Globus pallidus (tissue), 1 donor: Measurements from ENCODE around the gene TSPAN13.
A peak's percentile ranks its signal among the peaks of the same experiment; 100 is the strongest.

ENCODE experiments used
- DNase-seq: peaks from one replicate; pipeline ENCODE4 v3.0.0-alpha.2; 2015; ENCODE audit warnings: low spot score

TSPAN13 gene

GRCh38 chr7:16815001-16815400 lies 61.4 kb downstream of the TSPAN13 start:
- no peak for DNase-seq

GRCh38 chr7:16816824-16817223 lies 63.3 kb downstream of the TSPAN13 start:
- peak; percentile 45 for DNase-seq

- DNase-seq, result no peak
Observed at GRCh38 chr7:16817536-16817935, 64.0 kb downstream of the TSPAN13 start.

GRCh38 chr7:16818732-16819131 lies 65.2 kb downstream of the TSPAN13 start:
- no peak for DNase-seq

GRCh38 chr7:16822029-16822428 lies 68.5 kb downstream of the TSPAN13 start:
- no peak for DNase-seq

GRCh38 chr7:16826060-16826459 lies 72.5 kb downstream of the TSPAN13 start:
- no peak for DNase-seq

- DNase-seq, result no peak
Observed at GRCh38 chr7:16833373-16833772, 79.8 kb downstream of the TSPAN13 start.
